HepG2 (cell line): ENCODE measurements around the gene KLHL8. TPM values are rescaled to one million over a fixed set of nuclear protein-coding genes. Genes with fewer than 3 reads are reported as not detected.

Experiments used
- LCORL ChIP-seq, 2 experiments: fragments of 450-650 bp in 1 of 2; sonication (generic) in 1 of 2; formaldehyde crosslinking in 1 of 2; IDR thresholded peaks; 2 replicates each; pipeline versions ENCODE4 v1.5.0 to v1.6.1; 2017 to 2020; ENCODE audit warnings: antibody characterized with exemption in 1 of 2, missing genetic modification reagents in 1 of 2
- MIER3 ChIP-seq: IDR thresholded peaks from 2 replicates; pipeline ENCODE4 v1.6.1; 2016; ENCODE audit warnings: missing compliant biosample characterization, borderline replicate concordance
- NFE2L2 ChIP-seq: fragments of 150-350 bp; IDR thresholded peaks from 2 replicates; pipeline ENCODE4 v1.6.1; 2014; ENCODE audit warnings: low read length
- RBM22 ChIP-seq: fragments of 200-400 bp; formaldehyde crosslinking; optimal IDR thresholded peaks from 2 replicates; pipeline ENCODE3; 2017; ENCODE audit warnings: mild to moderate bottlenecking, low read length, moderate library complexity
- RFXAP ChIP-seq: sonication (generic); formaldehyde crosslinking; IDR thresholded peaks from 2 replicates; pipeline ENCODE4 v1.4.0; 2020; ENCODE audit warnings: missing genetic modification reagents, borderline replicate concordance
- SP5 ChIP-seq: IDR thresholded peaks from 2 replicates; pipeline ENCODE4 v1.6.1; 2016; ENCODE audit warnings: low read depth, borderline replicate concordance
- SRF ChIP-seq: IDR thresholded peaks from 2 replicates; pipeline ENCODE4 v1.6.1; 2011; ENCODE audit warnings: mild to moderate bottlenecking, low read depth, low read length, moderate library complexity
- TEAD3 ChIP-seq: optimal IDR thresholded peaks from 2 replicates; pipeline ENCODE3; 2016; ENCODE audit warnings: borderline replicate concordance
- polyA plus RNA-seq, 8 experiments: library from polyadenylated mRNA; depleted of rRNA in 3 of 8; stranded (reverse) in 7 of 8; unstranded in 1 of 8; fragments of >200 nt; fragmentation: Illumina TruSeq in 4 of 8; extraction: Trizol in 4 of 8; gene quantifications; 2 replicates each; pipeline versions ENCODE4 v1.2.1 to v1.2.3, GENCODE V29; 2011 to 2016; ENCODE audit warnings: low read depth in 4 of 8, missing spikeins in 1 of 8, mixed read lengths in 1 of 8; ENCODE audit not compliant: insufficient read depth in 1 of 8
- total RNA-seq, 5 experiments: library from RNA; depleted of rRNA; stranded (reverse); fragments of >200 nt; fragmentation: Illumina TruSeq; extraction: Trizol; gene quantifications; 2 replicates each; pipeline ENCODE4 v1.2.3, GENCODE V29; 2016; ENCODE audit warnings: low read depth in 1 of 5
- TF ChIP-seq, protein P1 (sequence below): sonication (generic); formaldehyde crosslinking; IDR thresholded peaks from 2 replicates; pipeline ENCODE4 v1.4.0; 2020; ENCODE audit warnings: mild to moderate bottlenecking, low read depth, missing genetic modification reagents
- TF ChIP-seq, protein P2 (sequence below): sonication (generic); formaldehyde crosslinking; IDR thresholded peaks from 2 replicates; pipeline ENCODE4 v1.4.0; 2020; ENCODE audit warnings: missing genetic modification reagents
- TF ChIP-seq, protein P3 (sequence below): sonication (generic); formaldehyde crosslinking; IDR thresholded peaks from 2 replicates; pipeline ENCODE4 v1.5.1; 2020; ENCODE audit warnings: mild to moderate bottlenecking, missing genetic modification reagents, moderate library complexity

KLHL8 gene
- total and polyA plus RNA-seq, 2 of the 13 experiments (the other 11 are each of a cell fraction or from before 2014, with no cell fraction given), result 2.8 to 11.7 TPM

DNA sequence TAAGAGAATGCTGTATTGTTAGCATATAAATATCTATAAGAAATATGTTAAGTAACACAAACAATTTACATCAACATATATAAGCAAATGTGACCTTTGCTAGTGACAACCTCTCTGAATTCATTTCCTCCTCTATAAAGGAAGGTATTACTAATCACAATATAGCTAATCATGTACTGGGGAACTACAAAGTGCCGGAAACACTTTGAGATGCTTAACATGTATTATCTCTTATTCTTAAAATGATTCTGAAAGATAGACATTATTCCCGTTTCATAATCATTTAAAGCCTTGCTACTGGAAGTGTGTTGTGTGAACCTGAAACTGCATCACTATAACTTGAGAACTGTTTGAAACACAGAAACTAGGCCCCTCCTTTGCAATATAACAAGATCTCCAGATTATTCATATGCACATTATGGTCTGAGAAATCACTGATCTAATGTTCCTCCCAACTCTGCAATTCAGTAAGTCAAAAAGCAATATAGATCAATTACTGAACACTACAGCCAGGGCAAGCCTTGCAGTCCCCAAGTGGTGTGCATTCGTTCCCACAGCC, 54.0 kb downstream of the KLHL8 start (continued):
- TF ChIP-seq, protein P1, sequence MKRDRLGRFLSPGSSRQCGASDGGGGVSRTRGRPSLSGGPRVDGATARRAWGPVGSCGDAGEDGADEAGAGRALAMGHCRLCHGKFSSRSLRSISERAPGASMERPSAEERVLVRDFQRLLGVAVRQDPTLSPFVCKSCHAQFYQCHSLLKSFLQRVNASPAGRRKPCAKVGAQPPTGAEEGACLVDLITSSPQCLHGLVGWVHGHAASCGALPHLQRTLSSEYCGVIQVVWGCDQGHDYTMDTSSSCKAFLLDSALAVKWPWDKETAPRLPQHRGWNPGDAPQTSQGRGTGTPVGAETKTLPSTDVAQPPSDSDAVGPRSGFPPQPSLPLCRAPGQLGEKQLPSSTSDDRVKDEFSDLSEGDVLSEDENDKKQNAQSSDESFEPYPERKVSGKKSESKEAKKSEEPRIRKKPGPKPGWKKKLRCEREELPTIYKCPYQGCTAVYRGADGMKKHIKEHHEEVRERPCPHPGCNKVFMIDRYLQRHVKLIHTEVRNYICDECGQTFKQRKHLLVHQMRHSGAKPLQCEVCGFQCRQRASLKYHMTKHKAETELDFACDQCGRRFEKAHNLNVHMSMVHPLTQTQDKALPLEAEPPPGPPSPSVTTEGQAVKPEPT, result no peak
- TF ChIP-seq SRF, result no peak
- TF ChIP-seq, protein P2, sequence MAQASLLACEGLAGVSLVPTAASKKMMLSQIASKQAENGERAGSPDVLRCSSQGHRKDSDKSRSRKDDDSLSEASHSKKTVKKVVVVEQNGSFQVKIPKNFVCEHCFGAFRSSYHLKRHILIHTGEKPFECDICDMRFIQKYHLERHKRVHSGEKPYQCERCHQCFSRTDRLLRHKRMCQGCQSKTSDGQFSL (CRISPR knock-in tag), result no peak
- no peak for TF ChIP-seq RBM22
- TF ChIP-seq, protein P3, sequence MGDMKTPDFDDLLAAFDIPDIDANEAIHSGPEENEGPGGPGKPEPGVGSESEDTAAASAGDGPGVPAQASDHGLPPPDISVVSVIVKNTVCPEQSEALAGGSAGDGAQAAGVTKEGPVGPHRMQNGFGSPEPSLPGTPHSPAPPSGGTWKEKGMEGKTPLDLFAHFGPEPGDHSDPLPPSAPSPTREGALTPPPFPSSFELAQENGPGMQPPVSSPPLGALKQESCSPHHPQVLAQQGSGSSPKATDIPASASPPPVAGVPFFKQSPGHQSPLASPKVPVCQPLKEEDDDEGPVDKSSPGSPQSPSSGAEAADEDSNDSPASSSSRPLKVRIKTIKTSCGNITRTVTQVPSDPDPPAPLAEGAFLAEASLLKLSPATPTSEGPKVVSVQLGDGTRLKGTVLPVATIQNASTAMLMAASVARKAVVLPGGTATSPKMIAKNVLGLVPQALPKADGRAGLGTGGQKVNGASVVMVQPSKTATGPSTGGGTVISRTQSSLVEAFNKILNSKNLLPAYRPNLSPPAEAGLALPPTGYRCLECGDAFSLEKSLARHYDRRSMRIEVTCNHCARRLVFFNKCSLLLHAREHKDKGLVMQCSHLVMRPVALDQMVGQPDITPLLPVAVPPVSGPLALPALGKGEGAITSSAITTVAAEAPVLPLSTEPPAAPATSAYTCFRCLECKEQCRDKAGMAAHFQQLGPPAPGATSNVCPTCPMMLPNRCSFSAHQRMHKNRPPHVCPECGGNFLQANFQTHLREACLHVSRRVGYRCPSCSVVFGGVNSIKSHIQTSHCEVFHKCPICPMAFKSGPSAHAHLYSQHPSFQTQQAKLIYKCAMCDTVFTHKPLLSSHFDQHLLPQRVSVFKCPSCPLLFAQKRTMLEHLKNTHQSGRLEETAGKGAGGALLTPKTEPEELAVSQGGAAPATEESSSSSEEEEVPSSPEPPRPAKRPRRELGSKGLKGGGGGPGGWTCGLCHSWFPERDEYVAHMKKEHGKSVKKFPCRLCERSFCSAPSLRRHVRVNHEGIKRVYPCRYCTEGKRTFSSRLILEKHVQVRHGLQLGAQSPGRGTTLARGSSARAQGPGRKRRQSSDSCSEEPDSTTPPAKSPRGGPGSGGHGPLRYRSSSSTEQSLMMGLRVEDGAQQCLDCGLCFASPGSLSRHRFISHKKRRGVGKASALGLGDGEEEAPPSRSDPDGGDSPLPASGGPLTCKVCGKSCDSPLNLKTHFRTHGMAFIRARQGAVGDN (CRISPR knock-in tag), result no peak
- TF ChIP-seq TEAD3 (CRISPR knock-in tag), result no peak
- TF ChIP-seq MIER3 (CRISPR knock-in tag), result no peak
- no peak for TF ChIP-seq NFE2L2
- TF ChIP-seq RFXAP, result no peak
- no peak for TF ChIP-seq LCORL (IDR thresholded peaks at IDR 0.05)
- TF ChIP-seq LCORL (CRISPR knock-in tag; IDR thresholded peaks at IDR 0.05), result no peak
- TF ChIP-seq SP5, result no peak
